GM12878 (cell line): ENCODE results near the gene FAM124B. TPM values are rescaled to one million over a fixed set of nuclear protein-coding genes. Genes with fewer than 3 reads are reported as not detected.

ENCODE experiments used
- ATAC-seq: fragments of 200-7000 bp; cut with Tn5 transposase; 3 replicates; pipeline ENCODE4 v1.9.1; 2020; ENCODE audit warnings: mild to moderate bottlenecking, moderate library complexity
- BruUV-seq: library from RNA; stranded (reverse); fragments of 400-500 nt; replicated peaks from 2 replicates; lab custom pipeline; 2021; lab: Mats Ljungman, UMichigan
- CTCF ChIA-PET: fragments of 300-600 bp; sonication (Branson Sonifier 250); formaldehyde crosslinking; extraction: SDS; loops from one replicate; lab custom pipeline; 2021; ENCODE audit warnings: inconsistent platforms; lab: Yijun Ruan, JAX
- POLR2A ChIA-PET: fragments of 350-600 bp; formaldehyde crosslinking; extraction: SDS; loops from one replicate; lab custom pipeline; 2021; ENCODE audit warnings: inconsistent platforms; lab: Charles Lee
- RAD21 ChIA-PET: fragments of 300-600 bp; sonication (Branson Sonifier 250); formaldehyde crosslinking; loops from one replicate; lab custom pipeline; 2023; ENCODE audit warnings: antibody characterized with exemption; ENCODE audit not compliant: unreplicated experiment; lab: Charles Lee
- SMC1A ChIA-PET: fragments of 300-600 bp; sonication (Branson Sonifier 250); formaldehyde crosslinking; loops from one replicate; lab custom pipeline; 2023; ENCODE audit not compliant: unreplicated experiment, uncharacterized antibody; lab: Charles Lee
- DNase-seq: peaks from one replicate; pipeline ENCODE4 v3.0.0-alpha.2; 2011; ENCODE audit warnings: low read depth, low spot score
- FAIRE-seq: peaks from 3 replicates; lab custom pipeline; 2011; peaks lifted over from hg19 to GRCh38; lab: Jason Lieb, UNC
- H2AFZ ChIP-seq: 2 replicates; pipeline ENCODE4 v1.6.0; 2011; ENCODE audit warnings: low read depth, low read length, control low read depth; ENCODE audit not compliant: control insufficient read depth
- H3K27ac ChIP-seq: 2 replicates; pipeline ENCODE4 v1.5.1; 2011; ENCODE audit warnings: control low read depth; ENCODE audit not compliant: control insufficient read depth, insufficient read depth
- H3K27me3 ChIP-seq, 2 experiments: replicated peaks in 1 of 2; 2 replicates each; pipeline versions ENCODE4 v1.6.0 to v1.6.1; 2011; ENCODE audit warnings: low read length in 1 of 2; ENCODE audit not compliant: control insufficient read depth in 2 of 2, insufficient read depth in 2 of 2
- H3K36me3 ChIP-seq, 2 experiments: 2 replicates each; pipeline ENCODE4 v1.5.1; 2011; ENCODE audit warnings: low read length in 1 of 2; ENCODE audit not compliant: control insufficient read depth in 2 of 2, insufficient read depth in 2 of 2
- H3K4me1 ChIP-seq: 2 replicates; pipeline ENCODE4 v1.6.1; 2011; ENCODE audit warnings: mild to moderate bottlenecking, low read length, moderate library complexity, mixed read lengths; ENCODE audit not compliant: control insufficient read depth, insufficient read depth
- H3K4me2 ChIP-seq: 2 replicates; pipeline ENCODE4 v1.6.0; 2011; ENCODE audit warnings: control low read depth; ENCODE audit not compliant: control insufficient read depth, insufficient read depth
- H3K4me3 ChIP-seq: fragments of 200-600 bp; sonication (generic); 2 replicates; pipeline ENCODE4 v1.5.1; 2016
- H3K79me2 ChIP-seq: 2 replicates; pipeline ENCODE4 v1.6.0; 2011; ENCODE audit warnings: low read length; ENCODE audit not compliant: control insufficient read depth, insufficient read depth
- H3K9ac ChIP-seq: 2 replicates; pipeline ENCODE4 v1.8.0; 2011; ENCODE audit warnings: low read length, control low read depth, mixed read lengths; ENCODE audit not compliant: control insufficient read depth, insufficient read depth
- H3K9me3 ChIP-seq: replicated peaks from 3 replicates; pipeline ENCODE4 v1.5.1; 2011; ENCODE audit warnings: mild to moderate bottlenecking, low read length; ENCODE audit not compliant: control insufficient read depth, insufficient read depth
- H4K20me1 ChIP-seq: 2 replicates; pipeline ENCODE4 v1.6.0; 2011; ENCODE audit not compliant: control insufficient read depth, insufficient read depth
- DPF2 ChIP-seq: fragments of 450-650 bp; IDR thresholded peaks from 2 replicates; pipeline ENCODE4 v1.6.1; 2017; ENCODE audit warnings: mild to moderate bottlenecking
- EED ChIP-seq: sonication (generic); IDR thresholded peaks from 2 replicates; pipeline ENCODE4 v1.6.1; 2016; ENCODE audit warnings: antibody characterized with exemption, low read depth
- EGR1 ChIP-seq, 2 experiments: IDR thresholded peaks; 1 replicate in 1 of 2; 2 replicates in 1 of 2; pipeline ENCODE4 v1.6.1; 2011 to 2012; ENCODE audit warnings: low read depth in 2 of 2, low read length in 2 of 2, borderline replicate concordance in 1 of 2, mild to moderate bottlenecking in 1 of 2, moderate library complexity in 1 of 2
- EZH2 ChIP-seq: IDR thresholded peaks from 2 replicates; pipeline ENCODE4 v1.6.1; 2012; ENCODE audit warnings: low read depth, mild to moderate bottlenecking, control low read depth, inconsistent platforms, low read length, borderline replicate concordance; ENCODE audit not compliant: control insufficient read depth
- FOXK2 ChIP-seq: fragments of 450-650 bp; IDR thresholded peaks from 2 replicates; pipeline ENCODE4 v1.6.1; 2017; ENCODE audit warnings: mild to moderate bottlenecking, moderate library complexity
- NFYB ChIP-seq: IDR thresholded peaks from 2 replicates; pipeline ENCODE4 v1.6.1; 2011; ENCODE audit warnings: low read depth, mild to moderate bottlenecking, low read length, improper control_type of control experiment, moderate library complexity; ENCODE audit not compliant: insufficient read depth
- POLR2AphosphoS2 ChIP-seq: IDR thresholded peaks from 2 replicates; pipeline ENCODE4 v1.6.1; 2011; ENCODE audit warnings: low read depth, mild to moderate bottlenecking, low read length, improper control_type of control experiment, moderate library complexity
- POLR2AphosphoS5 ChIP-seq: IDR thresholded peaks from 2 replicates; pipeline ENCODE4 v1.6.1; 2011; ENCODE audit warnings: mild to moderate bottlenecking, low read length, inconsistent platforms
- SIN3A ChIP-seq: IDR thresholded peaks from 2 replicates; pipeline ENCODE4 v1.6.1; 2012; ENCODE audit warnings: low read depth, low read length, improper control_type of control experiment
- SP1 ChIP-seq: IDR thresholded peaks from one replicate; pipeline ENCODE4 v1.6.1; 2011; ENCODE audit warnings: low read depth, low read length
- TBL1XR1 ChIP-seq: IDR thresholded peaks from 2 replicates; pipeline ENCODE4 v1.6.1; 2012; ENCODE audit warnings: low read depth, low read length, improper control_type of control experiment
- TCF3 ChIP-seq: IDR thresholded peaks from 2 replicates; pipeline ENCODE4 v1.6.1; 2012; ENCODE audit warnings: low read depth, mild to moderate bottlenecking, low read length, borderline replicate concordance; ENCODE audit not compliant: insufficient read depth
- TCF7 ChIP-seq: IDR thresholded peaks from 2 replicates; pipeline ENCODE4 v1.6.1; 2014; ENCODE audit warnings: antibody characterized with exemption, borderline replicate concordance
- ZBED1 ChIP-seq: IDR thresholded peaks from 2 replicates; pipeline ENCODE4 v1.6.1; 2016; ENCODE audit warnings: borderline replicate concordance
- ZNF217 ChIP-seq: fragments of 450-650 bp; IDR thresholded peaks from 2 replicates; pipeline ENCODE4 v1.6.1; 2017; ENCODE audit warnings: antibody characterized with exemption, mild to moderate bottlenecking
- WGBS: methylation state at CpG from one replicate; pipeline ENCODE4 v1.1.6; 2016; ENCODE audit warnings: low lambda C conversion rate; ENCODE audit not compliant: insufficient replicate concordance, insufficient coverage; ENCODE audit errors: missing lambda C conversion rate; 5-methylcytosine and 5-hydroxymethylcytosine counted together
- in situ Hi-C: fragments of 300-500 bp; cut with MboI; formaldehyde crosslinking; loops from 9 replicates; pipeline ENCODE4 v1.14.3; 2018; ENCODE audit warnings: mixed read lengths
- intact Hi-C: fragments of 100-400 bp; cut with micrococcal nuclease; formaldehyde crosslinking; loops from one replicate; pipeline ENCODE4 v1.14.2; 2022; ENCODE audit not compliant: unreplicated experiment
- polyA plus RNA-seq, 11 experiments: library from polyadenylated mRNA; depleted of rRNA in 4 of 11; unstranded in 6 of 11; stranded (reverse) in 5 of 11; fragments of >200 nt; fragmentation: Nextera tagmentation in 4 of 11; fragmentation: Illumina TruSeq in 1 of 11; extraction: Ambion mirVana in 4 of 11; extraction: Trizol in 1 of 11; gene quantifications; 1 replicate in 1 of 11; 2 replicates in 10 of 11; pipeline versions ENCODE4 v1.2.1 to v1.2.3, GENCODE V29; 2011 to 2016; ENCODE audit warnings: inconsistent platforms in 2 of 11, missing spikeins in 2 of 11, low read depth in 1 of 11
- total RNA-seq, 4 experiments: library from RNA; depleted of rRNA in 3 of 4; stranded (reverse); fragments of >200 nt in 3 of 4; fragmentation: Illumina TruSeq in 1 of 4; extraction: Trizol in 1 of 4; gene quantifications; 2 replicates each; pipeline versions ENCODE4 v1.2.1 to v1.2.3, GENCODE V29; 2013 to 2021
- TF ChIP-seq, protein P1 (sequence below): fragments of 450-650 bp; formaldehyde crosslinking; IDR thresholded peaks from 2 replicates; pipeline ENCODE4 v1.4.0; 2022; ENCODE audit warnings: mild to moderate bottlenecking, moderate library complexity
- TF ChIP-seq, protein P2 (sequence below): fragments of 450-650 bp; formaldehyde crosslinking; IDR thresholded peaks from 2 replicates; pipeline ENCODE4 v1.5.0; 2022; ENCODE audit warnings: mild to moderate bottlenecking, missing genetic modification characterization
- TF ChIP-seq, protein P3 (sequence below): IDR thresholded peaks from 2 replicates; pipeline ENCODE4 v1.6.1; 2012; ENCODE audit warnings: low read depth, low read length, improper control_type of control experiment

Gene FAM124B
- total and polyA plus RNA-seq, 10 of the 15 experiments (the other 5 are each of a cell fraction or from before 2014, with no cell fraction given): not detected

DNA sequence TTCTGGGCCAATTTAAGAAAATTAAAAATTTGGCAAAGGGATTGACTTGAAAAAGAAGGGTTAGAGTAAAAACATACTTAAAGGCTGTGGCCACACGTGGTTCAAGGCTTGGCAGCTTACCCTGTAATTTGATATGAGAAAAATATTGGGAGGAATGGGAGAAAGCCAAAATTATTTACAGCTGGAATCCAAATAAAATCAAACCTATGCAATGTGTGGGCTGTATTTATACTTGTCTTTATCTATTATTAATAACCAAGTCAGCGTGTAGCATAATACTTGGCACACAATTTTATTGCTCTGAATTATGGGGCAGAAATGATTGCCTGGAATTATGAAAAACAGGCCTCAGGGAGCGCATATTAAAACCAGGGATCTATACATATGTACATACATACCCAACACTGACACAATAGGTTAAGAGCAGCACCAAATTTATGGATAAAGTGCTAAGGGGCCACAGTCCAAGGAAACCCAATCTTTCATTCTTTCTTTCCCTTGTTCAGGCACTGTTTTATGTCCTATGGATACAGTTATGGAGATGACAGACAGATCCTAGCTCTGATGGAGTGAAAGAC, 35.6 kb downstream of the FAM124B start:
- ChIA-PET CTCF (interaction anchor here (1.0 kb wide), 1 partner anchor 9 kb away, joined by 3 read pairs; no protein-coding TSS in a partner anchor), POLR2A (no interaction called here), RAD21 (no interaction called here), SMC1A (no interaction called here)
- Histone ChIP-seq H3K4me2 (no peak overlapping the region), H3K9ac (no peak overlapping the region), H3K27ac (no peak overlapping the region), H3K79me2 (no peaks in the 10 kb centered on the region), H3K9me3 (no peaks in the 10 kb centered on the region), H3K36me3 (no peaks in the 10 kb centered on the region), H4K20me1 (no peaks in the 10 kb centered on the region), H2AFZ (no peak overlapping the region), H3K4me3 (no peak overlapping the region), H3K4me1 (no peaks in the 10 kb centered on the region), H3K27me3 (no peaks in the 10 kb centered on the region)
- intact Hi-C loops: loop anchor here (5.0 kb wide), 1 partner anchor 394 kb away; no protein-coding TSS in a partner anchor
- ATAC-seq: no peak
- FAIRE-seq: no peak
- WGBS: 35% methylated on average over 3 of the region's 3 CpGs
- no peak for DNase-seq
- in situ Hi-C loops: loop anchor here (25.0 kb wide), 1 partner anchor 646 kb away; no protein-coding TSS in a partner anchor
- BruUV-seq: no TSS peak
- TF ChIP-seq DPF2: no peak
- TF ChIP-seq, protein P1, sequence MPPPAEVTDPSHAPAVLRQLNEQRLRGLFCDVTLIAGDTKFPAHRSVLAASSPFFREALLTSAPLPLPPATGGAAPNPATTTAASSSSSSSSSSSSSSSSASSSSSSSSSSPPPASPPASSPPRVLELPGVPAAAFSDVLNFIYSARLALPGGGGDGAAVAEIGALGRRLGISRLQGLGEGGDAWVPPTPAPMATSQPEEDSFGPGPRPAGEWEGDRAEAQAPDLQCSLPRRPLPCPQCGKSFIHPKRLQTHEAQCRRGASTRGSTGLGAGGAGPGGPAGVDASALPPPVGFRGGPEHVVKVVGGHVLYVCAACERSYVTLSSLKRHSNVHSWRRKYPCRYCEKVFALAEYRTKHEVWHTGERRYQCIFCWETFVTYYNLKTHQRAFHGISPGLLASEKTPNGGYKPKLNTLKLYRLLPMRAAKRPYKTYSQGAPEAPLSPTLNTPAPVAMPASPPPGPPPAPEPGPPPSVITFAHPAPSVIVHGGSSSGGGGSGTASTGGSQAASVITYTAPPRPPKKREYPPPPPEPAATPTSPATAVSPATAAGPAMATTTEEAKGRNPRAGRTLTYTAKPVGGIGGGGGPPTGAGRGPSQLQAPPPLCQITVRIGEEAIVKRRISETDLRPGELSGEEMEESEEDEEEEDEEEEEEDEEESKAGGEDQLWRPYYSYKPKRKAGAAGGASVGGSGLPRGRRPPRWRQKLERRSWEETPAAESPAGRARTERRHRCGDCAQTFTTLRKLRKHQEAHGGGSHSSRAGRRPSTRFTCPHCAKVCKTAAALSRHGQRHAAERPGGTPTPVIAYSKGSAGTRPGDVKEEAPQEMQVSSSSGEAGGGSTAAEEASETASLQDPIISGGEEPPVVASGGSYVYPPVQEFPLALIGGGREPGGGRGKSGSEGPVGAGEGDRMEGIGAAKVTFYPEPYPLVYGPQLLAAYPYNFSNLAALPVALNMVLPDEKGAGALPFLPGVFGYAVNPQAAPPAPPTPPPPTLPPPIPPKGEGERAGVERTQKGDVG (CRISPR knock-in tag): no peak
- TF ChIP-seq, protein P2, sequence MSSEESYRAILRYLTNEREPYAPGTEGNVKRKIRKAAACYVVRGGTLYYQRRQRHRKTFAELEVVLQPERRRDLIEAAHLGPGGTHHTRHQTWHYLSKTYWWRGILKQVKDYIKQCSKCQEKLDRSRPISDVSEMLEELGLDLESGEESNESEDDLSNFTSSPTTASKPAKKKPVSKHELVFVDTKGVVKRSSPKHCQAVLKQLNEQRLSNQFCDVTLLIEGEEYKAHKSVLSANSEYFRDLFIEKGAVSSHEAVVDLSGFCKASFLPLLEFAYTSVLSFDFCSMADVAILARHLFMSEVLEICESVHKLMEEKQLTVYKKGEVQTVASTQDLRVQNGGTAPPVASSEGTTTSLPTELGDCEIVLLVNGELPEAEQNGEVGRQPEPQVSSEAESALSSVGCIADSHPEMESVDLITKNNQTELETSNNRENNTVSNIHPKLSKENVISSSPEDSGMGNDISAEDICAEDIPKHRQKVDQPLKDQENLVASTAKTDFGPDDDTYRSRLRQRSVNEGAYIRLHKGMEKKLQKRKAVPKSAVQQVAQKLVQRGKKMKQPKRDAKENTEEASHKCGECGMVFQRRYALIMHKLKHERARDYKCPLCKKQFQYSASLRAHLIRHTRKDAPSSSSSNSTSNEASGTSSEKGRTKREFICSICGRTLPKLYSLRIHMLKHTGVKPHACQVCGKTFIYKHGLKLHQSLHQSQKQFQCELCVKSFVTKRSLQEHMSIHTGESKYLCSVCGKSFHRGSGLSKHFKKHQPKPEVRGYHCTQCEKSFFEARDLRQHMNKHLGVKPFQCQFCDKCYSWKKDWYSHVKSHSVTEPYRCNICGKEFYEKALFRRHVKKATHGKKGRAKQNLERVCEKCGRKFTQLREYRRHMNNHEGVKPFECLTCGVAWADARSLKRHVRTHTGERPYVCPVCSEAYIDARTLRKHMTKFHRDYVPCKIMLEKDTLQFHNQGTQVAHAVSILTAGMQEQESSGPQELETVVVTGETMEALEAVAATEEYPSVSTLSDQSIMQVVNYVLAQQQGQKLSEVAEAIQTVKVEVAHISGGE (CRISPR knock-in tag): no peak
- no peak for TF ChIP-seq SP1
- no peak for TF ChIP-seq TBL1XR1
- TF ChIP-seq EGR1 (IDR thresholded peaks at IDR 0.05; ENCODE audit: borderline replicate concordance in 1 of 2, low read depth in 2 of 2, low read length in 2 of 2): no peak
- no peak for TF ChIP-seq ZNF217
- TF ChIP-seq, protein P3, sequence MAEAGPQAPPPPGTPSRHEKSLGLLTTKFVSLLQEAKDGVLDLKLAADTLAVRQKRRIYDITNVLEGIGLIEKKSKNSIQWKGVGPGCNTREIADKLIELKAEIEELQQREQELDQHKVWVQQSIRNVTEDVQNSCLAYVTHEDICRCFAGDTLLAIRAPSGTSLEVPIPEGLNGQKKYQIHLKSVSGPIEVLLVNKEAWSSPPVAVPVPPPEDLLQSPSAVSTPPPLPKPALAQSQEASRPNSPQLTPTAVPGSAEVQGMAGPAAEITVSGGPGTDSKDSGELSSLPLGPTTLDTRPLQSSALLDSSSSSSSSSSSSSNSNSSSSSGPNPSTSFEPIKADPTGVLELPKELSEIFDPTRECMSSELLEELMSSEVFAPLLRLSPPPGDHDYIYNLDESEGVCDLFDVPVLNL: no peak
- TF ChIP-seq POLR2AphosphoS5: no peak
- no peak for TF ChIP-seq SIN3A
- no peak for TF ChIP-seq EED
- TF ChIP-seq TCF7: no peak
- TF ChIP-seq NFYB: no peak
- TF ChIP-seq EZH2: no peak
- TF ChIP-seq POLR2AphosphoS2: no peak
- TF ChIP-seq FOXK2: no peak
- TF ChIP-seq TCF3: no peak
- no peak for TF ChIP-seq ZBED1
